ENCODE measurements around the gene RETNLB. TPM values are rescaled to one million over a fixed set of nuclear protein-coding genes. Genes with fewer than 3 reads are reported as not detected.

Gene RETNLB
- total and polyA plus RNA-seq, 2 donors (not counting 1 experiment from before 2014, with no cell fraction given), result not detected

DNA sequence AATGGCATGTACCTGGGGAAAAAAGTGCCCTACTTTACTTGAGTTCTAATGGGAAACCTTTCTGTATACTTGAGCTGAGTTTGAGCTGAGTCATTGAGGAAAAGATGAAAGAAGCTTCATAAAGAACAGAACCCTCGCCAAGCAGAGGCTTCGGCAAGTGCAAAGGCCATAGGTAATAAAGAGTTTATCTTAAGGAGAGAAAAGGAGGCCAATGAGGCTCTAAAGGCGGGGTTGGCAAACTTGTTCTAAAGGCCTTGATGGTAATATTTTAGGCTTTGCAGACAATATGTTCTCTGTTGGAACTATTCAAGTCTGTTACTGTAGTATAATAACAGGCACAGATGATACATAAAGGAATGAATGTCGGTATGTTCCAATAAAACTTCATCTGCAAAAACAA lies 47.8 kb upstream of the RETNLB start:
- no peaks in the 10 kb centered on the region for H3K9me3 ChIP-seq (ENCODE audit: control extremely low read depth in 1 of 3, control insufficient read depth in 2 of 3, insufficient read depth in 1 of 3, low read length in 2 of 3)
- ChIA-PET CTCF (no interaction called here), POLR2A (no interaction called here)
- no peak for ATAC-seq (ENCODE audit: low read depth)
- no peaks in the 10 kb centered on the region for H3K27me3 Mint-ChIP-seq
- no peaks in the 10 kb centered on the region for H3K4me1 Mint-ChIP-seq
- H3K36me3 ChIP-seq (replicated peaks in 1 of 2; ENCODE audit: control extremely low read depth in 1 of 2, control insufficient read depth in 1 of 2, extremely low read depth in 1 of 2, insufficient read depth in 2 of 2, low read length in 1 of 2), result no peaks in the 10 kb centered on the region
- no peaks in the 10 kb centered on the region for H3K27me3 ChIP-seq (replicated peaks in 1 of 4; ENCODE audit: control extremely low read depth in 1 of 4, control insufficient read depth in 3 of 4, insufficient read depth in 4 of 4, low read length in 3 of 4)
- H2AFZ ChIP-seq (ENCODE audit: insufficient read depth, low read depth, low read length, poor library complexity, severe bottlenecking), result no peak overlapping the region
- no peak overlapping the region for H3K9ac ChIP-seq (ENCODE audit: low read length)
- H3K27ac Mint-ChIP-seq, result no peak overlapping the region
- no peak overlapping the region for H3K4me3 ChIP-seq (ENCODE audit: control extremely low read depth in 1 of 5, extremely low read depth in 1 of 5, insufficient read depth in 1 of 5, low read depth in 2 of 5, low read length in 4 of 5)
- 93% methylated on average over 3 of the region's 4 CpGs for WGBS (ENCODE audit: insufficient coverage)
- H3K9me3 Mint-ChIP-seq (ENCODE audit: insufficient read depth), result peaks cover 2% of the 10 kb centered on the region
- H3K4me3 Mint-ChIP-seq, result no peak overlapping the region
- H3K4me1 ChIP-seq (ENCODE audit: control insufficient read depth in 2 of 2, insufficient read depth in 2 of 2, low read length in 2 of 2), result no peaks in the 10 kb centered on the region
- intact Hi-C loops (cut with micrococcal nuclease), result no loop called here
- H3K79me2 ChIP-seq (ENCODE audit: control insufficient read depth, insufficient read depth, low read length), result no peaks in the 10 kb centered on the region
- TF ChIP-seq, protein P1, sequence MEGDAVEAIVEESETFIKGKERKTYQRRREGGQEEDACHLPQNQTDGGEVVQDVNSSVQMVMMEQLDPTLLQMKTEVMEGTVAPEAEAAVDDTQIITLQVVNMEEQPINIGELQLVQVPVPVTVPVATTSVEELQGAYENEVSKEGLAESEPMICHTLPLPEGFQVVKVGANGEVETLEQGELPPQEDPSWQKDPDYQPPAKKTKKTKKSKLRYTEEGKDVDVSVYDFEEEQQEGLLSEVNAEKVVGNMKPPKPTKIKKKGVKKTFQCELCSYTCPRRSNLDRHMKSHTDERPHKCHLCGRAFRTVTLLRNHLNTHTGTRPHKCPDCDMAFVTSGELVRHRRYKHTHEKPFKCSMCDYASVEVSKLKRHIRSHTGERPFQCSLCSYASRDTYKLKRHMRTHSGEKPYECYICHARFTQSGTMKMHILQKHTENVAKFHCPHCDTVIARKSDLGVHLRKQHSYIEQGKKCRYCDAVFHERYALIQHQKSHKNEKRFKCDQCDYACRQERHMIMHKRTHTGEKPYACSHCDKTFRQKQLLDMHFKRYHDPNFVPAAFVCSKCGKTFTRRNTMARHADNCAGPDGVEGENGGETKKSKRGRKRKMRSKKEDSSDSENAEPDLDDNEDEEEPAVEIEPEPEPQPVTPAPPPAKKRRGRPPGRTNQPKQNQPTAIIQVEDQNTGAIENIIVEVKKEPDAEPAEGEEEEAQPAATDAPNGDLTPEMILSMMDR (IDR thresholded peaks at IDR 0.05), result no peak
- TF ChIP-seq EZH2 (IDR thresholded peaks at IDR 0.05; ENCODE audit: borderline replicate concordance, insufficient read depth, low read depth, low read length, poor library complexity, severe bottlenecking), result no peak
- no peak for DNase-seq
- no peak overlapping the region for H3K27ac ChIP-seq (ENCODE audit: low read length in 2 of 2)
- no peaks in the 10 kb centered on the region for H4K20me1 ChIP-seq (ENCODE audit: control insufficient read depth, insufficient read depth, low read length, poor library complexity, severe bottlenecking)
- no peak overlapping the region for H3K4me2 ChIP-seq (replicated peaks; ENCODE audit: low read depth, low read length, poor library complexity, severe bottlenecking)

DNA sequence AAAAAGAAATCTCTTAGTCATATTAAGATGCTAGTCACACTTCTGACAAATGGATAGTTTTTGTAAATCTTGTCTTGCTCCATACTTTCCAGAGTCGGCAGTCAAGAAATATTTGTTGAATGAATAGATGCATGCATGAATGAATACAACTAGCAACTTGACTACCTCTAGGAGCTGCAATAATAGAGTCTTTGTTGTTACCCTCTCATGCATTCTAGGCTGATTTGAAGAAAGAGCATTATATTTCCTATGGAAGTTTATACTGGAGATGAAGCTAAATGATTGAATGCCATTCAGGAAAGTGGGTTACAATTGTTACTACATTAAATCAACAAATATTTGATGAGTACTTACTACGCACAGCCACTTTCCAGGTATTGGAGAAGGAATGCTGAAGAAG lies 47.2 kb upstream of the RETNLB start:
- TF ChIP-seq, protein P1 (IDR thresholded peaks at IDR 0.05), result no peak
- TF ChIP-seq EZH2 (IDR thresholded peaks at IDR 0.05; ENCODE audit: borderline replicate concordance, insufficient read depth, low read depth, low read length, poor library complexity, severe bottlenecking), result no peak
- no peaks in the 10 kb centered on the region for H3K4me1 Mint-ChIP-seq
- H4K20me1 ChIP-seq (ENCODE audit: control insufficient read depth, insufficient read depth, low read length, poor library complexity, severe bottlenecking), result no peaks in the 10 kb centered on the region
- no peak overlapping the region for H3K4me3 ChIP-seq (ENCODE audit: control extremely low read depth in 1 of 5, extremely low read depth in 1 of 5, insufficient read depth in 1 of 5, low read depth in 2 of 5, low read length in 4 of 5)
- no peak overlapping the region for H2AFZ ChIP-seq (ENCODE audit: insufficient read depth, low read depth, low read length, poor library complexity, severe bottlenecking)
- H3K4me2 ChIP-seq (replicated peaks; ENCODE audit: low read depth, low read length, poor library complexity, severe bottlenecking), result no peak overlapping the region
- no peak for DNase-seq
- no peak overlapping the region for H3K27ac Mint-ChIP-seq
- H3K27me3 Mint-ChIP-seq, result no peaks in the 10 kb centered on the region
- no peaks in the 10 kb centered on the region for H3K27me3 ChIP-seq (replicated peaks in 1 of 4; ENCODE audit: control extremely low read depth in 1 of 4, control insufficient read depth in 3 of 4, insufficient read depth in 4 of 4, low read length in 3 of 4)
- intact Hi-C loops (cut with micrococcal nuclease), result no loop called here
- no peaks in the 10 kb centered on the region for H3K4me1 ChIP-seq (ENCODE audit: control insufficient read depth in 2 of 2, insufficient read depth in 2 of 2, low read length in 2 of 2)
- H3K9me3 Mint-ChIP-seq (ENCODE audit: insufficient read depth), result peaks cover 2% of the 10 kb centered on the region
- no peaks in the 10 kb centered on the region for H3K9me3 ChIP-seq (ENCODE audit: control extremely low read depth in 1 of 3, control insufficient read depth in 2 of 3, insufficient read depth in 1 of 3, low read length in 2 of 3)
- CTCF ChIA-PET, result no interaction called here
- H3K9ac ChIP-seq (ENCODE audit: low read length), result no peak overlapping the region
- H3K79me2 ChIP-seq (ENCODE audit: control insufficient read depth, insufficient read depth, low read length), result no peaks in the 10 kb centered on the region
- no peak for ATAC-seq (ENCODE audit: low read depth)
- POLR2A ChIA-PET, result no interaction called here
- no CpG with 5 or more reads among the region's 2 CpGs for WGBS (ENCODE audit: insufficient coverage)
- H3K36me3 ChIP-seq (replicated peaks in 1 of 2; ENCODE audit: control extremely low read depth in 1 of 2, control insufficient read depth in 1 of 2, extremely low read depth in 1 of 2, insufficient read depth in 2 of 2, low read length in 1 of 2), result no peaks in the 10 kb centered on the region
- no peak overlapping the region for H3K27ac ChIP-seq (ENCODE audit: low read length in 2 of 2)
- H3K4me3 Mint-ChIP-seq, result no peak overlapping the region

Measured in B cell (primary cell).